ENCODE data around the gene HTR6. TPM values are rescaled to one million over a fixed set of nuclear protein-coding genes. Genes with fewer than 3 reads are reported as not detected.

The HTR6 gene
- total RNA-seq, 4 donors from 2014 or later: not detected

- in situ Hi-C loops (cut with MboI; ENCODE audit: low pct_ligation_motif_present in 1 of 4, low pct_unique_long_range_greater_than_20kb in 1 of 4, low sequenced_read_pairs in 3 of 4): no loop called here
- no peaks in the 10 kb centered on the region for H3K9me3 ChIP-seq
- H3K36me3 ChIP-seq: peaks cover 0 to 5% (median 0%) of the 10 kb centered on the region in 4 donors
Measured at GRCh38 chr1:19694298-19694697, 29.6 kb downstream of the HTR6 start.

GRCh38 chr1:19695772-19696171, 31.1 kb downstream of the HTR6 start:
- TF ChIP-seq EP300 (IDR thresholded peaks at IDR 0.05; ENCODE audit: low read depth) (no peak), POLR2AphosphoS5 (IDR thresholded peaks at IDR 0.05) (no peak), CTCF (IDR thresholded peaks at IDR 0.05) (no peak), POLR2A (IDR thresholded peaks at IDR 0.05) (no peak)
- Histone ChIP-seq H3K4me1 (no peaks in the 10 kb centered on the region), H3K36me3 (peaks cover 0 to 5% (median 0%) of the 10 kb centered on the region in 4 donors), H3K9me3 (no peaks in the 10 kb centered on the region), H3K27ac (no peak overlapping the region), H3K4me3 (no peak overlapping the region), H3K27me3 (no peaks in the 10 kb centered on the region)
- in situ Hi-C loops (cut with MboI; ENCODE audit: low pct_ligation_motif_present in 1 of 4, low pct_unique_long_range_greater_than_20kb in 1 of 4, low sequenced_read_pairs in 3 of 4) (no loop called here), intact Hi-C loops (cut with DNase I; ENCODE audit: low total_unique reads) (no loop called here)
- WGBS, 2 donors (ENCODE audit: low coverage in 1 of 2): 93 to 100% methylated on average over 4 to 7 of the region's 7 CpGs
- no peak for DNase-seq

More at GRCh38 chr1:19694298-19694697, 29.6 kb downstream of the HTR6 start:
- intact Hi-C loops (cut with DNase I; ENCODE audit: low total_unique reads): no loop called here
- Histone ChIP-seq H3K4me3 (no peak overlapping the region), H3K4me1 (no peaks in the 10 kb centered on the region), H3K27ac (no peak overlapping the region), H3K27me3 (no peaks in the 10 kb centered on the region)
- TF ChIP-seq CTCF (IDR thresholded peaks at IDR 0.05) (no peak), POLR2A (IDR thresholded peaks at IDR 0.05) (no peak), EP300 (IDR thresholded peaks at IDR 0.05; ENCODE audit: low read depth) (no peak), POLR2AphosphoS5 (IDR thresholded peaks at IDR 0.05) (no peak)
- 92% methylated on average over 14 of the region's 14 CpGs; no CpG with 5 or more reads in 1 of the 2 donors for WGBS, 2 donors (ENCODE audit: low coverage in 1 of 2)
- no peak for DNase-seq

GRCh38 chr1:19696820-19697219, 32.1 kb downstream of the HTR6 start:
- no peak for DNase-seq
- H3K4me1 ChIP-seq: no peaks in the 10 kb centered on the region
- intact Hi-C loops (cut with DNase I; ENCODE audit: low total_unique reads) (no loop called here), in situ Hi-C loops (cut with MboI; ENCODE audit: low pct_ligation_motif_present in 1 of 4, low pct_unique_long_range_greater_than_20kb in 1 of 4, low sequenced_read_pairs in 3 of 4) (no loop called here)
- no peak overlapping the region for H3K4me3 ChIP-seq
- WGBS, 2 donors (ENCODE audit: low coverage in 1 of 2): 95% methylated on average over 8 of the region's 8 CpGs; no CpG with 5 or more reads in 1 of the 2 donors
- H3K27ac ChIP-seq: no peak overlapping the region
- H3K9me3 ChIP-seq: no peaks in the 10 kb centered on the region
- TF ChIP-seq EP300 (IDR thresholded peaks at IDR 0.05; ENCODE audit: low read depth): no peak
- TF ChIP-seq CTCF (IDR thresholded peaks at IDR 0.05): no peak
- no peak for TF ChIP-seq POLR2AphosphoS5 (IDR thresholded peaks at IDR 0.05)
- TF ChIP-seq POLR2A (IDR thresholded peaks at IDR 0.05): no peak
- H3K27me3 ChIP-seq: no peaks in the 10 kb centered on the region
- peaks cover 0 to 5% (median 0%) of the 10 kb centered on the region in 4 donors for H3K36me3 ChIP-seq

GRCh38 chr1:19698181-19698580, 33.5 kb downstream of the HTR6 start:
- 76% methylated on average over 4 of the region's 4 CpGs; no CpG with 5 or more reads in 1 of the 2 donors for WGBS, 2 donors (ENCODE audit: low coverage in 1 of 2)
- intact Hi-C loops (cut with DNase I; ENCODE audit: low total_unique reads) (no loop called here), in situ Hi-C loops (cut with MboI; ENCODE audit: low pct_ligation_motif_present in 1 of 4, low pct_unique_long_range_greater_than_20kb in 1 of 4, low sequenced_read_pairs in 3 of 4) (no loop called here)
- no peak overlapping the region for H3K27ac ChIP-seq
- H3K9me3 ChIP-seq: no peaks in the 10 kb centered on the region
- no peak for DNase-seq
- H3K36me3 ChIP-seq: no peaks in the 10 kb centered on the region
- H3K4me1 ChIP-seq: no peaks in the 10 kb centered on the region
- no peak overlapping the region for H3K4me3 ChIP-seq
- no peaks in the 10 kb centered on the region for H3K27me3 ChIP-seq
- no peak for TF ChIP-seq EP300 (IDR thresholded peaks at IDR 0.05; ENCODE audit: low read depth)
